WTC11 (cell line): ENCODE measurements around the gene TTC33. TPM values are rescaled to one million over a fixed set of nuclear protein-coding genes. Genes with fewer than 3 reads are reported as not detected.

Experiments
- ATAC-seq: fragments of 200-7000 bp; cut with Tn5 transposase; 2 replicates; pipeline ENCODE4 v1.10.0; 2021; ENCODE audit warnings: mild to moderate bottlenecking, moderate library complexity
- CTCF ChIA-PET: fragments of 300-600 bp; sonication (Branson Sonifier 250); formaldehyde crosslinking; loops from one replicate; lab custom pipeline; 2021; ENCODE audit warnings: antibody characterized with exemption; lab: Charles Lee
- POLR2A ChIA-PET: fragments of 350-600 bp; sonication (Branson Sonifier 250); formaldehyde crosslinking; loops from one replicate; lab custom pipeline; 2021; ENCODE audit warnings: antibody characterized with exemption; lab: Charles Lee
- DNase-seq: peaks from one replicate; pipeline ENCODE4 v3.0.0; 2021; ENCODE audit warnings: low spot score
- H3K27ac Mint-ChIP-seq: 2 replicates; pipeline ENCODE4 v1.8.0; 2021; ENCODE audit warnings: mixed read lengths
- H3K27me3 Mint-ChIP-seq: 2 replicates; pipeline ENCODE4 v1.8.0; 2021; ENCODE audit warnings: low read depth, mild to moderate bottlenecking, moderate library complexity, mixed read lengths
- H3K36me3 Mint-ChIP-seq: 2 replicates; pipeline ENCODE4 v1.8.0; 2021; ENCODE audit warnings: mixed read lengths
- H3K4me1 Mint-ChIP-seq: 2 replicates; pipeline ENCODE4 v1.8.0; 2022; ENCODE audit warnings: mixed read lengths
- H3K4me3 Mint-ChIP-seq: 2 replicates; pipeline ENCODE4 v1.8.0; 2021; ENCODE audit warnings: mild to moderate bottlenecking, moderate library complexity, mixed read lengths
- H3K9me3 Mint-ChIP-seq: 2 replicates; pipeline ENCODE4 v1.8.0; 2021; ENCODE audit warnings: mixed read lengths
- ESRRA ChIP-seq: sonication (generic); formaldehyde crosslinking; IDR thresholded peaks from 2 replicates; pipeline ENCODE4 v1.8.1; 2022; ENCODE audit warnings: mild to moderate bottlenecking, missing genetic modification reagents, borderline replicate concordance
- MXD4 ChIP-seq: fragments of 250-450 bp; sonication (Bioruptor Pico); IDR thresholded peaks from 2 replicates; pipeline ENCODE4 v1.8.0; 2021; ENCODE audit warnings: mild to moderate bottlenecking, moderate library complexity, borderline replicate concordance
- NFATC4 ChIP-seq: fragments of 250-450 bp; sonication (Bioruptor Pico); IDR thresholded peaks from 2 replicates; pipeline ENCODE4 v1.9.0; 2021; ENCODE audit warnings: mild to moderate bottlenecking
- NR2C2 ChIP-seq: sonication (generic); formaldehyde crosslinking; IDR thresholded peaks from 2 replicates; pipeline ENCODE4 v1.8.0; 2022; ENCODE audit warnings: mild to moderate bottlenecking, missing genetic modification reagents
- NR3C1 ChIP-seq: sonication (generic); formaldehyde crosslinking; conservative IDR thresholded peaks from 2 replicates; pipeline ENCODE4 v1.8.1; 2023; ENCODE audit warnings: low read depth, mild to moderate bottlenecking, missing genetic modification reagents
- PRRX2 ChIP-seq: fragments of 250-450 bp; sonication (Bioruptor Pico); IDR thresholded peaks from 2 replicates; pipeline ENCODE4 v1.8.0; 2021; ENCODE audit warnings: mild to moderate bottlenecking
- ZNF232 ChIP-seq: sonication (generic); formaldehyde crosslinking; IDR thresholded peaks from 2 replicates; pipeline ENCODE4 v1.8.0; 2022; ENCODE audit warnings: mild to moderate bottlenecking, missing genetic modification reagents
- total RNA-seq: library from RNA; stranded (reverse); gene quantifications from 3 replicates; pipeline ENCODE4 v1.2.3, GENCODE V29; 2021
- TF ChIP-seq, protein P1 (sequence below): sonication (generic); formaldehyde crosslinking; IDR thresholded peaks from 2 replicates; pipeline ENCODE4 v1.8.1; 2023; ENCODE audit warnings: mild to moderate bottlenecking, missing genetic modification reagents, borderline replicate concordance
- TF ChIP-seq, protein P2 (sequence below): sonication (generic); formaldehyde crosslinking; IDR thresholded peaks from 2 replicates; pipeline ENCODE4 v1.8.1; 2023; ENCODE audit warnings: mild to moderate bottlenecking, moderate library complexity, missing genetic modification reagents
- TF ChIP-seq, protein P3 (sequence below): sonication (generic); formaldehyde crosslinking; IDR thresholded peaks from 2 replicates; pipeline ENCODE4 v1.8.0; 2023; ENCODE audit warnings: missing genetic modification reagents
- TF ChIP-seq, protein P4 (sequence below): fragments of 250-450 bp; sonication (Bioruptor Pico); IDR thresholded peaks from 2 replicates; pipeline ENCODE4 v2.1.2; 2022; ENCODE audit warnings: mild to moderate bottlenecking, moderate library complexity

TTC33 gene
- total RNA-seq, 1 experiment from 2014 or later, result 9.2 TPM

DNA sequence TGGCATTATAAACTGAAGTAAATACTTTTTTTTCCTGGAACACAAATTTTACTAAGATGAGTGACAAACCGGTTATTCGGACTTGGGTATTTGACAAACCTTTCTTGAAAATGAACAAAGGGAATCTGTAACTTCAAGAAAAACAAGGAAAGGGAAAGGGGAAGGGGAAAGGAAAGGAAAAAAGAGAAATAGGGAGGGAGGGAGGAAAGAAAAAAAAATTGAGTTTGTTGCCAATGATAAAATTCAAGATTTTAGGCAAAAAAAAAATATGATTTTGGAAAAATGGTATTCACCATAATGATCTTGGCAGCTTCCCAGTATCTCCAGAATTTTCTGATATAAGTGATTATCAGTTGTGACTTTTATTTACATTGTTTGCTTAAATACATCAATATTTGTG, 1.6 kb upstream of the TTC33 start (continued):
- TF ChIP-seq, protein P1, sequence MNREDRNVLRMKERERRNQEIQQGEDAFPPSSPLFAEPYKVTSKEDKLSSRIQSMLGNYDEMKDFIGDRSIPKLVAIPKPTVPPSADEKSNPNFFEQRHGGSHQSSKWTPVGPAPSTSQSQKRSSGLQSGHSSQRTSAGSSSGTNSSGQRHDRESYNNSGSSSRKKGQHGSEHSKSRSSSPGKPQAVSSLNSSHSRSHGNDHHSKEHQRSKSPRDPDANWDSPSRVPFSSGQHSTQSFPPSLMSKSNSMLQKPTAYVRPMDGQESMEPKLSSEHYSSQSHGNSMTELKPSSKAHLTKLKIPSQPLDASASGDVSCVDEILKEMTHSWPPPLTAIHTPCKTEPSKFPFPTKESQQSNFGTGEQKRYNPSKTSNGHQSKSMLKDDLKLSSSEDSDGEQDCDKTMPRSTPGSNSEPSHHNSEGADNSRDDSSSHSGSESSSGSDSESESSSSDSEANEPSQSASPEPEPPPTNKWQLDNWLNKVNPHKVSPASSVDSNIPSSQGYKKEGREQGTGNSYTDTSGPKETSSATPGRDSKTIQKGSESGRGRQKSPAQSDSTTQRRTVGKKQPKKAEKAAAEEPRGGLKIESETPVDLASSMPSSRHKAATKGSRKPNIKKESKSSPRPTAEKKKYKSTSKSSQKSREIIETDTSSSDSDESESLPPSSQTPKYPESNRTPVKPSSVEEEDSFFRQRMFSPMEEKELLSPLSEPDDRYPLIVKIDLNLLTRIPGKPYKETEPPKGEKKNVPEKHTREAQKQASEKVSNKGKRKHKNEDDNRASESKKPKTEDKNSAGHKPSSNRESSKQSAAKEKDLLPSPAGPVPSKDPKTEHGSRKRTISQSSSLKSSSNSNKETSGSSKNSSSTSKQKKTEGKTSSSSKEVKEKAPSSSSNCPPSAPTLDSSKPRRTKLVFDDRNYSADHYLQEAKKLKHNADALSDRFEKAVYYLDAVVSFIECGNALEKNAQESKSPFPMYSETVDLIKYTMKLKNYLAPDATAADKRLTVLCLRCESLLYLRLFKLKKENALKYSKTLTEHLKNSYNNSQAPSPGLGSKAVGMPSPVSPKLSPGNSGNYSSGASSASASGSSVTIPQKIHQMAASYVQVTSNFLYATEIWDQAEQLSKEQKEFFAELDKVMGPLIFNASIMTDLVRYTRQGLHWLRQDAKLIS (CRISPR knock-in tag), result no peak
- TF ChIP-seq MXD4 (CRISPR knock-in tag) (no peak), NFATC4 (CRISPR knock-in tag) (no peak)

DNA sequence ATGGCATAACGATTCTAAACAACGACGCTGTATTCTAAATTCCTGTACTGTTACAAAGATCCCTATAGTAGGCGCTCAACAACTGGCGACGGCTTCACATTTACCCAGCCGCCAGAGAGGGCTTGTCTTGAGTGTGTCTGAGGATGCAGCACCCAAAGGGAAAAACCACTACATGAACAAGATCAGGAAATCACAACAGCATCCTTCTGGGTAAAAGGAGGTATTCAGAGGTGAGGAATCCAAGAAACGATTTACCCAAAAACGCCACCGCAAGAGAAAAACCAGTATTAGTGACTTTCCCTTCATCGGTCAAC, 711 bp downstream of the TTC33 start:
- DNase-seq (peak; percentile 53), ATAC-seq (peak; percentile 71)
- ChIA-PET CTCF (no interaction called here), POLR2A (no interaction called here)
- TF ChIP-seq NR3C1 (no peak), PRRX2 (CRISPR knock-in tag) (no peak), NR2C2 (CRISPR knock-in tag) (no peak), ESRRA (CRISPR knock-in tag) (no peak), ZNF232 (CRISPR knock-in tag) (no peak)
- TF ChIP-seq, protein P1 (CRISPR knock-in tag), result no peak
- TF ChIP-seq, protein P2, sequence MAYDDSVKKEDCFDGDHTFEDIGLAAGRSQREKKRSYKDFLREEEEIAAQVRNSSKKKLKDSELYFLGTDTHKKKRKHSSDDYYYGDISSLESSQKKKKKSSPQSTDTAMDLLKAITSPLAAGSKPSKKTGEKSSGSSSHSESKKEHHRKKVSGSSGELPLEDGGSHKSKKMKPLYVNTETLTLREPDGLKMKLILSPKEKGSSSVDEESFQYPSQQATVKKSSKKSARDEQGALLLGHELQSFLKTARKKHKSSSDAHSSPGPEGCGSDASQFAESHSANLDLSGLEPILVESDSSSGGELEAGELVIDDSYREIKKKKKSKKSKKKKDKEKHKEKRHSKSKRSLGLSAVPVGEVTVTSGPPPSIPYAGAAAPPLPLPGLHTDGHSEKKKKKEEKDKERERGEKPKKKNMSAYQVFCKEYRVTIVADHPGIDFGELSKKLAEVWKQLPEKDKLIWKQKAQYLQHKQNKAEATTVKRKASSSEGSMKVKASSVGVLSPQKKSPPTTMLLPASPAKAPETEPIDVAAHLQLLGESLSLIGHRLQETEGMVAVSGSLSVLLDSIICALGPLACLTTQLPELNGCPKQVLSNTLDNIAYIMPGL (CRISPR knock-in tag), result no peak
- TF ChIP-seq, protein P3, sequence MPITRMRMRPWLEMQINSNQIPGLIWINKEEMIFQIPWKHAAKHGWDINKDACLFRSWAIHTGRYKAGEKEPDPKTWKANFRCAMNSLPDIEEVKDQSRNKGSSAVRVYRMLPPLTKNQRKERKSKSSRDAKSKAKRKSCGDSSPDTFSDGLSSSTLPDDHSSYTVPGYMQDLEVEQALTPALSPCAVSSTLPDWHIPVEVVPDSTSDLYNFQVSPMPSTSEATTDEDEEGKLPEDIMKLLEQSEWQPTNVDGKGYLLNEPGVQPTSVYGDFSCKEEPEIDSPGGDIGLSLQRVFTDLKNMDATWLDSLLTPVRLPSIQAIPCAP (CRISPR knock-in tag), result no peak
- TF ChIP-seq, protein P4, sequence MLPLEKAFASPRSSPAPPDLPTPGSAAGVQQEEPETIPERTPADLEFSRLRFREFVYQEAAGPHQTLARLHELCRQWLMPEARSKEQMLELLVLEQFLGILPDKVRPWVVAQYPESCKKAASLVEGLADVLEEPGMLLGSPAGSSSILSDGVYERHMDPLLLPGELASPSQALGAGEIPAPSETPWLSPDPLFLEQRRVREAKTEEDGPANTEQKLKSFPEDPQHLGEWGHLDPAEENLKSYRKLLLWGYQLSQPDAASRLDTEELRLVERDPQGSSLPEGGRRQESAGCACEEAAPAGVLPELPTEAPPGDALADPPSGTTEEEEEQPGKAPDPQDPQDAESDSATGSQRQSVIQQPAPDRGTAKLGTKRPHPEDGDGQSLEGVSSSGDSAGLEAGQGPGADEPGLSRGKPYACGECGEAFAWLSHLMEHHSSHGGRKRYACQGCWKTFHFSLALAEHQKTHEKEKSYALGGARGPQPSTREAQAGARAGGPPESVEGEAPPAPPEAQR (CRISPR knock-in tag), result no peak
- H3K36me3 Mint-ChIP-seq, result no peaks in the 10 kb centered on the region; the same call in 1 of the 2 replicates
- H3K27ac Mint-ChIP-seq, result no peak overlapping the region
- H3K27me3 Mint-ChIP-seq, result no peaks in the 10 kb centered on the region
- H3K4me3 Mint-ChIP-seq, result no peak overlapping the region
- H3K9me3 Mint-ChIP-seq, result peaks cover 10% of the 10 kb centered on the region
- H3K4me1 Mint-ChIP-seq, result no peaks in the 10 kb centered on the region
